ENCODE measurements around the gene HSD17B12.

DNA sequence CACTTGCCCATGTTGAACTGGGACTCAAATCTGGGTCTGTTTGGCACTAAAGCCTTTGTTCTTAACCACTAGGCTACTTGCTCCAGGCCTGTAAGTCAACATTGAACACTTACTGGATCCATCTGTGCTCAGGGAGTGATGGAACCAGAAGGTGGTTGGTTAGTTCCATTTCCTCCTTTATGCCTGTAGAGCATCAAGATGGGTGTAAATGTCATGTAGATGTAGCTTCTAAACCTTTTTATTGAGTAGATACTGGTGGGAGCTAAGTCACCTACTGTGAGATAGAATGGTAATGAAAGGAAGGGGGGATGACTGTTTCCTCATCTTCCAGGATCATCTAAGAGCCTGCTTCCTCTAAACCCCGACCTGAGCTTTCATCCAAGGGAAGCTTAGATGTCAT is 161.5 kb downstream of the HSD17B12 start:
- TF ChIP-seq, protein P1, sequence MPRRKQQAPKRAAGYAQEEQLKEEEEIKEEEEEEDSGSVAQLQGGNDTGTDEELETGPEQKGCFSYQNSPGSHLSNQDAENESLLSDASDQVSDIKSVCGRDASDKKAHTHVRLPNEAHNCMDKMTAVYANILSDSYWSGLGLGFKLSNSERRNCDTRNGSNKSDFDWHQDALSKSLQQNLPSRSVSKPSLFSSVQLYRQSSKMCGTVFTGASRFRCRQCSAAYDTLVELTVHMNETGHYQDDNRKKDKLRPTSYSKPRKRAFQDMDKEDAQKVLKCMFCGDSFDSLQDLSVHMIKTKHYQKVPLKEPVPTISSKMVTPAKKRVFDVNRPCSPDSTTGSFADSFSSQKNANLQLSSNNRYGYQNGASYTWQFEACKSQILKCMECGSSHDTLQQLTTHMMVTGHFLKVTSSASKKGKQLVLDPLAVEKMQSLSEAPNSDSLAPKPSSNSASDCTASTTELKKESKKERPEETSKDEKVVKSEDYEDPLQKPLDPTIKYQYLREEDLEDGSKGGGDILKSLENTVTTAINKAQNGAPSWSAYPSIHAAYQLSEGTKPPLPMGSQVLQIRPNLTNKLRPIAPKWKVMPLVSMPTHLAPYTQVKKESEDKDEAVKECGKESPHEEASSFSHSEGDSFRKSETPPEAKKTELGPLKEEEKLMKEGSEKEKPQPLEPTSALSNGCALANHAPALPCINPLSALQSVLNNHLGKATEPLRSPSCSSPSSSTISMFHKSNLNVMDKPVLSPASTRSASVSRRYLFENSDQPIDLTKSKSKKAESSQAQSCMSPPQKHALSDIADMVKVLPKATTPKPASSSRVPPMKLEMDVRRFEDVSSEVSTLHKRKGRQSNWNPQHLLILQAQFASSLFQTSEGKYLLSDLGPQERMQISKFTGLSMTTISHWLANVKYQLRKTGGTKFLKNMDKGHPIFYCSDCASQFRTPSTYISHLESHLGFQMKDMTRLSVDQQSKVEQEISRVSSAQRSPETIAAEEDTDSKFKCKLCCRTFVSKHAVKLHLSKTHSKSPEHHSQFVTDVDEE (CRISPR knock-in tag; IDR thresholded peaks at IDR 0.05): no peak
- TF ChIP-seq RARB (CRISPR knock-in tag; IDR thresholded peaks at IDR 0.05): no peak
- no peak for TF ChIP-seq TCF4 (CRISPR knock-in tag; IDR thresholded peaks at IDR 0.05; ENCODE audit: borderline replicate concordance)
- TF ChIP-seq, protein P2, sequence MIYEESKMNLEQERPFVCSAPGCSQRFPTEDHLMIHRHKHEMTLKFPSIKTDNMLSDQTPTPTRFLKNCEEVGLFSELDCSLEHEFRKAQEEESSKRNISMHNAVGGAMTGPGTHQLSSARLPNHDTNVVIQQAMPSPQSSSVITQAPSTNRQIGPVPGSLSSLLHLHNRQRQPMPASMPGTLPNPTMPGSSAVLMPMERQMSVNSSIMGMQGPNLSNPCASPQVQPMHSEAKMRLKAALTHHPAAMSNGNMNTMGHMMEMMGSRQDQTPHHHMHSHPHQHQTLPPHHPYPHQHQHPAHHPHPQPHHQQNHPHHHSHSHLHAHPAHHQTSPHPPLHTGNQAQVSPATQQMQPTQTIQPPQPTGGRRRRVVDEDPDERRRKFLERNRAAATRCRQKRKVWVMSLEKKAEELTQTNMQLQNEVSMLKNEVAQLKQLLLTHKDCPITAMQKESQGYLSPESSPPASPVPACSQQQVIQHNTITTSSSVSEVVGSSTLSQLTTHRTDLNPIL (CRISPR knock-in tag; IDR thresholded peaks at IDR 0.05; ENCODE audit: low read depth): no peak
- TF ChIP-seq, protein P3, sequence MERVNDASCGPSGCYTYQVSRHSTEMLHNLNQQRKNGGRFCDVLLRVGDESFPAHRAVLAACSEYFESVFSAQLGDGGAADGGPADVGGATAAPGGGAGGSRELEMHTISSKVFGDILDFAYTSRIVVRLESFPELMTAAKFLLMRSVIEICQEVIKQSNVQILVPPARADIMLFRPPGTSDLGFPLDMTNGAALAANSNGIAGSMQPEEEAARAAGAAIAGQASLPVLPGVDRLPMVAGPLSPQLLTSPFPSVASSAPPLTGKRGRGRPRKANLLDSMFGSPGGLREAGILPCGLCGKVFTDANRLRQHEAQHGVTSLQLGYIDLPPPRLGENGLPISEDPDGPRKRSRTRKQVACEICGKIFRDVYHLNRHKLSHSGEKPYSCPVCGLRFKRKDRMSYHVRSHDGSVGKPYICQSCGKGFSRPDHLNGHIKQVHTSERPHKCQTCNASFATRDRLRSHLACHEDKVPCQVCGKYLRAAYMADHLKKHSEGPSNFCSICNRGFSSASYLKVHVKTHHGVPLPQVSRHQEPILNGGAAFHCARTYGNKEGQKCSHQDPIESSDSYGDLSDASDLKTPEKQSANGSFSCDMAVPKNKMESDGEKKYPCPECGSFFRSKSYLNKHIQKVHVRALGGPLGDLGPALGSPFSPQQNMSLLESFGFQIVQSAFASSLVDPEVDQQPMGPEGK (CRISPR knock-in tag; IDR thresholded peaks at IDR 0.05; ENCODE audit: borderline replicate concordance): no peak
- no peak for TF ChIP-seq ZNF565 (CRISPR knock-in tag; conservative IDR thresholded peaks at IDR 0.05; ENCODE audit: low read depth)
- TF ChIP-seq ESRRG (CRISPR knock-in tag; IDR thresholded peaks at IDR 0.05): no peak
- TF ChIP-seq ZNF70 (CRISPR knock-in tag; IDR thresholded peaks at IDR 0.05): no peak
- TF ChIP-seq ZFP3 (CRISPR knock-in tag; IDR thresholded peaks at IDR 0.05): no peak
- no peak for TF ChIP-seq POU6F1 (CRISPR knock-in tag; IDR thresholded peaks at IDR 0.05; ENCODE audit: borderline replicate concordance, low read depth)
